Measurements from ENCODE around the gene ASRGL1. TPM values are rescaled to one million over a fixed set of nuclear protein-coding genes. Genes with fewer than 3 reads are reported as not detected.

ASRGL1 gene
- total RNA-seq, 4 donors from 2014 or later = 10.9 to 133 (median 30.0) TPM

DNA sequence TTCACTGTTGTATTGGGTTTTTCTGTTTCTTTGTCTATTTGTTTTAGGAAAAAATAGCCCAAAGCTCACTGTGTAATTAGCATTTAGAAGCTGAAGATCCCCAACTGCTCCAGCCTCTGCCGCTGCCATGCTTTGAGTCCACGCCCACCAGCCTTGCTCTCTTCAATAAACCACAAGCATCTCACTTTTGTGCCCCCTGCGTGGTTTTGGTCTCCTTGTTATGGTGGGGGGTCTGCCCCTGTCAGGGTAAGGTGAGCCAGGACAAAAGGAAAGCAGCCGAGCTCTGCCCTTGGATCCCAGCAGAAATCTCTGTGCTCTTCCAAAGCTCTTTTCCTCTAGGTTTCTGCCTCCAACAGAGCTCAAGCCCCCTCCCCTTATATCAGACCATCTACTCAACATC is 85.8 kb downstream of the ASRGL1 start:
- Histone ChIP-seq H3K36me3 (no peaks in the 10 kb centered on the region), H3K4me3 (no peak overlapping the region), H3K9me3 (no peaks in the 10 kb centered on the region), H3K27ac (no peak overlapping the region), H3K27me3 (no peaks in the 10 kb centered on the region), H3K4me1 (peaks cover 0 to 5% of the 10 kb centered on the region in 2 donors)
- intact Hi-C loops (cut with DNase I; ENCODE audit: low total_unique reads) = no loop called here
- TF ChIP-seq POLR2A (IDR thresholded peaks at IDR 0.05) (no peak), CTCF (IDR thresholded peaks at IDR 0.05) (no peak)
- no peak for DNase-seq

DNA sequence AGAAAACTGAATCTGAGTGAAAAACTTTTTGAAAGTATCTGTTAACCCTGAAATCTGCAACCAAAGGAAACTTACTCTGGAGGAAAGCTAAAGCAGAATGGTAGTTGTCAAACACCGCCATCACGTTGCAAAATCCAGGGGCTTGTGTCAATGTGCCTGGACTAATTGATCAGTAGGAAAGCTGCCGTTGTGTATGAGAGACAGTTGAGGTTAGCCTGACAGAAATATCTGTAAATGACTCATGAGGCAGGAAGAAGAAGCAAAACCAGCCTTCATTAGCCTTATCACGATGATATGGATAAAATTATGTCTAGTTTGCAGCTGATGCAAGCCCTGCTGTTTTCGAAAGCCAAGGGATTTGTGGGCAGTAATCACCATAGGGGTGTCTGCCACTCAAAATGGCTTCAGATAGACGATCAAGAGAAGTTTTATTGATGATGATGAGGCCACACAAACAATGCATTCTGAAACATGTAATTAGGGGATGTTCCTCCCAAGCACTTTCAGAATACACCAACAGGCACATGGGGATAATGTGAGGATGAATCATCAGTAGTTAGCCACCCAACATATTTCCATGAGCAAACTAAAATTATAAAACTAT is 90.5 kb downstream of the ASRGL1 start:
- TF ChIP-seq CTCF (IDR thresholded peaks at IDR 0.05) = no peak
- peak overlapping the region; percentile 59 to 81 for H3K27ac ChIP-seq

GRCh38 chr11:62428871-62429560 is 91.8 kb downstream of the ASRGL1 start:
- Histone ChIP-seq H3K4me1 (peaks cover 0 to 22% of the 10 kb centered on the region in 2 donors), H3K27me3 (no peaks in the 10 kb centered on the region), H3K4me3 (no peak overlapping the region), H3K9me3 (no peaks in the 10 kb centered on the region), H3K36me3 (no peaks in the 10 kb centered on the region), H3K27ac (peak overlapping the region; percentile 85 to 90)
- intact Hi-C loops (cut with DNase I; ENCODE audit: low total_unique reads) = no loop called here
- TF ChIP-seq CTCF (IDR thresholded peaks at IDR 0.05) (no peak), POLR2A (IDR thresholded peaks at IDR 0.05) (no peak)
- DNase-seq = no peak

More for the DNA sequence above, 90.5 kb downstream of the ASRGL1 start:
- H3K36me3 ChIP-seq = no peaks in the 10 kb centered on the region
- peaks cover 0 to 18% of the 10 kb centered on the region in 2 donors for H3K4me1 ChIP-seq
- no peaks in the 10 kb centered on the region for H3K9me3 ChIP-seq
- DNase-seq = no peak
- no peak overlapping the region for H3K4me3 ChIP-seq
- no peaks in the 10 kb centered on the region for H3K27me3 ChIP-seq
- intact Hi-C loops (cut with DNase I; ENCODE audit: low total_unique reads) = no loop called here

- Histone ChIP-seq H3K4me1 (peaks cover 0 to 28% of the 10 kb centered on the region in 2 donors), H3K36me3 (no peaks in the 10 kb centered on the region), H3K27ac (peak overlapping the region; percentile 85 to 90), H3K27me3 (no peaks in the 10 kb centered on the region), H3K9me3 (no peaks in the 10 kb centered on the region), H3K4me3 (no peak overlapping the region)
- DNase-seq = no peak
- TF ChIP-seq POLR2A (IDR thresholded peaks at IDR 0.05) (no peak), CTCF (IDR thresholded peaks at IDR 0.05) (no peak)
- intact Hi-C loops (cut with DNase I; ENCODE audit: low total_unique reads) = no loop called here
Measured at GRCh38 chr11:62430425-62430824, 93.2 kb downstream of the ASRGL1 start.

- peaks cover 3 to 33% of the 10 kb centered on the region in 2 donors for H3K4me1 ChIP-seq
Measured at GRCh38 chr11:62431171-62431901, 94.1 kb downstream of the ASRGL1 start.

More at GRCh38 chr11:62431171-62431901, 94.1 kb downstream of the ASRGL1 start:
- H3K27ac ChIP-seq = peak overlapping the region; percentile 85 to 90
- DNase-seq = no peak
- no peaks in the 10 kb centered on the region for H3K36me3 ChIP-seq
- intact Hi-C loops (cut with DNase I; ENCODE audit: low total_unique reads) = no loop called here
- no peaks in the 10 kb centered on the region for H3K9me3 ChIP-seq
- H3K4me3 ChIP-seq = no peak overlapping the region
- TF ChIP-seq POLR2A (IDR thresholded peaks at IDR 0.05) (no peak), CTCF (IDR thresholded peaks at IDR 0.05) (no peak)
- H3K27me3 ChIP-seq = no peaks in the 10 kb centered on the region

Data from uterus (tissue), 4 donors.